Testis (tissue), 2 donors: Measurements from ENCODE around the gene MFGE8.

ENCODE experiments used
- CTCF ChIP-seq, 3 experiments: fragments of 450-650 bp in 2 of 3; fragments of 200-600 bp in 1 of 3; sonication (generic) in 1 of 3; IDR thresholded peaks; one replicate each; pipeline ENCODE4 v1.5.1; 2016 to 2019; ENCODE audit warnings: antibody characterized with exemption in 3 of 3, mild to moderate bottlenecking in 2 of 3, moderate library complexity in 1 of 3
- POLR2A ChIP-seq: fragments of 450-650 bp; IDR thresholded peaks from one replicate; pipeline ENCODE4 v1.6.1; 2017; ENCODE audit warnings: antibody characterized with exemption, mild to moderate bottlenecking, moderate library complexity

DNA sequence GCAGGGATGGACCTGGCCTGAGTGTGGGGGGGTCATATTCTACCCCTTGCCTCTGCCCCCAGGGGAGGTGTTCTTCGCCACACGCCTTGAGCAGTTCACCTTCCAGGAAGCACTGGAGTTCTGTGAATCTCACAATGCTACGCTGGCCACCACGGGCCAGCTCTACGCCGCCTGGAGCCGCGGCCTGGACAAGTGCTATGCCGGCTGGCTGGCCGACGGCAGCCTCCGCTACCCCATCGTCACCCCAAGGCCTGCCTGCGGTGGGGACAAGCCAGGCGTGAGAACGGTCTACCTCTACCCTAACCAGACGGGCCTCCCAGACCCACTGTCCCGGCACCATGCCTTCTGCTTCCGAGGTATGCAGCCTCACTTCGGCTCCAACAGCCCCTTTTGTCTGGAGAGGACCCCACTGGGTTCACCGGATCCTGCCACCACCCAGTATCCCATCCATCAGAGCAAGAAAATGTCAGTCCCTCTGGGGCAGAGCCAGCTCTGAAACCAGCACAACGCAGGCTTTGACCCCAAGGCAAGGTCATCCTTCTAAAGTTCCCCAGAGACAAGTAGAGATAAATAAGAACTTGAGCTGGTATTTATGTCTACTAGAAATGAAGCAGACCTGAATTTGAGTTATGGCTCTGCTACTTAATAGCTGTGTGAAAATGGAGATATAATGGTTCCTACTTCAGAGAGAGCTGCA, 63.7 kb downstream of the MFGE8 start:
- TF ChIP-seq POLR2A (no peak), CTCF (IDR thresholded peaks at IDR 0.05) (no peak)
